ENCODE results near the gene ALCAM. TPM values are rescaled to one million over a fixed set of nuclear protein-coding genes. Genes with fewer than 3 reads are reported as not detected.

Gene ALCAM
- total and polyA plus RNA-seq, 2 donors (not counting 1 experiment from before 2014, with no cell fraction given), result 168 to 188 TPM

- no peak for TF ChIP-seq EZH2 (IDR thresholded peaks at IDR 0.05; ENCODE audit: low read length, missing control alignments)
- TF ChIP-seq, protein P1, sequence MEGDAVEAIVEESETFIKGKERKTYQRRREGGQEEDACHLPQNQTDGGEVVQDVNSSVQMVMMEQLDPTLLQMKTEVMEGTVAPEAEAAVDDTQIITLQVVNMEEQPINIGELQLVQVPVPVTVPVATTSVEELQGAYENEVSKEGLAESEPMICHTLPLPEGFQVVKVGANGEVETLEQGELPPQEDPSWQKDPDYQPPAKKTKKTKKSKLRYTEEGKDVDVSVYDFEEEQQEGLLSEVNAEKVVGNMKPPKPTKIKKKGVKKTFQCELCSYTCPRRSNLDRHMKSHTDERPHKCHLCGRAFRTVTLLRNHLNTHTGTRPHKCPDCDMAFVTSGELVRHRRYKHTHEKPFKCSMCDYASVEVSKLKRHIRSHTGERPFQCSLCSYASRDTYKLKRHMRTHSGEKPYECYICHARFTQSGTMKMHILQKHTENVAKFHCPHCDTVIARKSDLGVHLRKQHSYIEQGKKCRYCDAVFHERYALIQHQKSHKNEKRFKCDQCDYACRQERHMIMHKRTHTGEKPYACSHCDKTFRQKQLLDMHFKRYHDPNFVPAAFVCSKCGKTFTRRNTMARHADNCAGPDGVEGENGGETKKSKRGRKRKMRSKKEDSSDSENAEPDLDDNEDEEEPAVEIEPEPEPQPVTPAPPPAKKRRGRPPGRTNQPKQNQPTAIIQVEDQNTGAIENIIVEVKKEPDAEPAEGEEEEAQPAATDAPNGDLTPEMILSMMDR (conservative IDR thresholded peaks at IDR 0.05 in 1 of 2, IDR thresholded peaks at IDR 0.05 in 1 of 2; ENCODE audit: low read depth in 1 of 2, low read length in 2 of 2), result no peak
- H3K4me2 ChIP-seq (ENCODE audit: extremely low read depth, insufficient read depth, low read length), result no peak overlapping the region
- H3K36me3 ChIP-seq (ENCODE audit: control insufficient read depth, insufficient read depth, low read length), result no peaks in the 10 kb centered on the region
- no peaks in the 10 kb centered on the region for H4K20me1 ChIP-seq (ENCODE audit: control insufficient read depth, extremely low read depth, insufficient read depth, low read length)
- H2AFZ ChIP-seq (ENCODE audit: low read length), result no peak overlapping the region
- no peaks in the 10 kb centered on the region for H3K27me3 ChIP-seq (ENCODE audit: control insufficient read depth, insufficient read depth, low read length)
- H3K4me1 ChIP-seq (ENCODE audit: control insufficient read depth, extremely low read depth, insufficient read depth, low read length), result no peaks in the 10 kb centered on the region
- H3K27ac ChIP-seq (ENCODE audit: insufficient read depth, low read length), result no peak overlapping the region
- H3K9me3 ChIP-seq (ENCODE audit: control insufficient read depth, insufficient read depth, low read depth, low read length), result no peaks in the 10 kb centered on the region
- peaks cover 6% of the 10 kb centered on the region for H3K79me2 ChIP-seq (ENCODE audit: control insufficient read depth, insufficient read depth, low read length)
- no peak overlapping the region for H3K4me3 ChIP-seq (replicated peaks in 1 of 4; ENCODE audit: control extremely low read depth in 1 of 4, insufficient read depth in 1 of 4, low read depth in 3 of 4, low read length in 4 of 4)
- no peak for DNase-seq (ENCODE audit: low read depth in 2 of 2)
- no peak overlapping the region for H3K9ac ChIP-seq (ENCODE audit: insufficient read depth, low read length)
Observed at GRCh38 chr3:105436687-105437086, 70.0 kb downstream of the ALCAM start.

DNA sequence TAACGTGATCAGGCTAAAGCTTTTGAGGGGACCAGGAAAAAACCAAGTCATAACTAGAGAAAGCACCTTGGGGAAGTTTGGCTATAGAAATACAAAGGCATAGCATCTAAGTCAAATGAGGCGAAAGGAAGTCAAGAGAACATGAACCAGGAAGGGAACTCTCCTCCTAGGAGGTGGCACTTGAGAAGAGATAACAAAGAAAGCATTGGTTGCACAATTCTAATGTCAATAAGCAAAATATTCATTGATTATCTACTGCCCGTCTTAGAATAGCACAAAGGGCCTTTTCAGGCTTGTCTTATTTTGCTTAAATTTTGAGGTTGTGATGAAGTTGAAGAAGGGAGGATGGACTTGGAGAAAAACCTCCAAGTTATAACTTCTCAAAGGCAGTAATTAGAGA lies 73.4 kb downstream of the ALCAM start:
- H2AFZ ChIP-seq (ENCODE audit: low read length), result no peak overlapping the region
- no peak overlapping the region for H3K4me2 ChIP-seq (ENCODE audit: extremely low read depth, insufficient read depth, low read length)
- no peaks in the 10 kb centered on the region for H3K27me3 ChIP-seq (ENCODE audit: control insufficient read depth, insufficient read depth, low read length)
- H4K20me1 ChIP-seq (ENCODE audit: control insufficient read depth, extremely low read depth, insufficient read depth, low read length), result no peaks in the 10 kb centered on the region
- no peak overlapping the region for H3K27ac ChIP-seq (ENCODE audit: insufficient read depth, low read length)
- no peak overlapping the region for H3K9ac ChIP-seq (ENCODE audit: insufficient read depth, low read length)
- H3K4me3 ChIP-seq (replicated peaks in 1 of 4; ENCODE audit: control extremely low read depth in 1 of 4, insufficient read depth in 1 of 4, low read depth in 3 of 4, low read length in 4 of 4), result no peak overlapping the region
- H3K36me3 ChIP-seq (ENCODE audit: control insufficient read depth, insufficient read depth, low read length), result no peaks in the 10 kb centered on the region
- peaks cover 10% of the 10 kb centered on the region for H3K79me2 ChIP-seq (ENCODE audit: control insufficient read depth, insufficient read depth, low read length)
- H3K4me1 ChIP-seq (ENCODE audit: control insufficient read depth, extremely low read depth, insufficient read depth, low read length), result no peaks in the 10 kb centered on the region
- TF ChIP-seq, protein P1 (conservative IDR thresholded peaks at IDR 0.05 in 1 of 2, IDR thresholded peaks at IDR 0.05 in 1 of 2; ENCODE audit: low read depth in 1 of 2, low read length in 2 of 2), result no peak
- TF ChIP-seq EZH2 (IDR thresholded peaks at IDR 0.05; ENCODE audit: low read length, missing control alignments), result no peak
- no peak for DNase-seq (ENCODE audit: low read depth in 2 of 2)
- no peaks in the 10 kb centered on the region for H3K9me3 ChIP-seq (ENCODE audit: control insufficient read depth, insufficient read depth, low read depth, low read length)

GRCh38 chr3:105444725-105445124 lies 78.0 kb downstream of the ALCAM start:
- peaks cover 7% of the 10 kb centered on the region for H3K79me2 ChIP-seq (ENCODE audit: control insufficient read depth, insufficient read depth, low read length)
- H3K4me1 ChIP-seq (ENCODE audit: control insufficient read depth, extremely low read depth, insufficient read depth, low read length), result peaks cover 3% of the 10 kb centered on the region
- no peak overlapping the region for H3K27ac ChIP-seq (ENCODE audit: insufficient read depth, low read length)
- no peaks in the 10 kb centered on the region for H4K20me1 ChIP-seq (ENCODE audit: control insufficient read depth, extremely low read depth, insufficient read depth, low read length)
- H3K4me2 ChIP-seq (ENCODE audit: extremely low read depth, insufficient read depth, low read length), result no peak overlapping the region
- H3K27me3 ChIP-seq (ENCODE audit: control insufficient read depth, insufficient read depth, low read length), result no peaks in the 10 kb centered on the region
- no peak for TF ChIP-seq EZH2 (IDR thresholded peaks at IDR 0.05; ENCODE audit: low read length, missing control alignments)
- TF ChIP-seq, protein P1 (conservative IDR thresholded peaks at IDR 0.05 in 1 of 2, IDR thresholded peaks at IDR 0.05 in 1 of 2; ENCODE audit: low read depth in 1 of 2, low read length in 2 of 2), result no peak
- H3K9me3 ChIP-seq (ENCODE audit: control insufficient read depth, insufficient read depth, low read depth, low read length), result no peaks in the 10 kb centered on the region
- DNase-seq (ENCODE audit: low read depth in 2 of 2), result peak in 1 of 2 donors; percentile 54
- no peak overlapping the region for H3K4me3 ChIP-seq (replicated peaks in 1 of 4; ENCODE audit: control extremely low read depth in 1 of 4, insufficient read depth in 1 of 4, low read depth in 3 of 4, low read length in 4 of 4)
- H2AFZ ChIP-seq (ENCODE audit: low read length), result no peak overlapping the region
- H3K9ac ChIP-seq (ENCODE audit: insufficient read depth, low read length), result no peak overlapping the region
- H3K36me3 ChIP-seq (ENCODE audit: control insufficient read depth, insufficient read depth, low read length), result no peaks in the 10 kb centered on the region
